ENCODE data around the gene AOX1.
"Not testable (repeated sequence)": the region's sequence is repeated elsewhere in the genome, so short reads cannot be mapped to it uniquely, and the experiment has no call there.

AOX1 gene

DNA sequence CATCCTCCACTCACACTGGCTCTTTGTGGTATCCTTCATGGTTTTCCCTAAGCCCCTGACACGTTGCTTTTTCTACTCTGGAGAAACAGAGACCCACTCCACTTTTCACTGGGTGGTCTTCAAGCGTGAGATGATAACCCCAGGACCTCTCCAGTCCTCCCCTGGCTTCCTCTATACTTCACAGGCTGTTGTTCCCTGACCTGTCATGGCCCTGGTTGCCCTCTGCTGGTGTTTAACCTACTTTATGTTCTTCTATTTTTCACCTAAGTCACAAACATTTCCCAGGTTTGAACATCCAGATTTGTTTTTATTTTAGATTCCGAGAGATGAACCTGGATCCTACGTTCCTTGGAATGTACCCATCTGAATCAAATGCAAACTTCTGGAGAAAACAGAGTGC is 84.5 kb downstream of the AOX1 start:
- no peak for DNase-seq

DNA sequence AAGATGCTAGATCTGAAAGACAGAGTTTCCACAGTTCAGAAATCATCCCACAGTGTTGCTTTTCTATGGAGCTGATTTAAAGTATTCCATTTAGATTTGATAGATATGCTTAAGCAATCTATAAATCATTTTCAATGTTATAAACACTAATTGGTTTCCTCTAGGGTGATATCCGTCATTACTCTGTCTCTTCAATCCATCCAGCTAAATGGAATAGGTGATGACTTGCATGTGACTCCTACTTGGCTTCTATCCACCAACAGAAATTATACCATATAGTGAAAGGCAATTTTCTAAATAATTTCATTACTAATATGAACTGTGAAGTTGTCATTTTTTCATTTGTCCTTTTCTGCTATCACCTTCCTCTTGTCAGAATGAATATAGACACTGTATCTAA is 84.9 kb downstream of the AOX1 start:
- DNase-seq, result no peak

DNA sequence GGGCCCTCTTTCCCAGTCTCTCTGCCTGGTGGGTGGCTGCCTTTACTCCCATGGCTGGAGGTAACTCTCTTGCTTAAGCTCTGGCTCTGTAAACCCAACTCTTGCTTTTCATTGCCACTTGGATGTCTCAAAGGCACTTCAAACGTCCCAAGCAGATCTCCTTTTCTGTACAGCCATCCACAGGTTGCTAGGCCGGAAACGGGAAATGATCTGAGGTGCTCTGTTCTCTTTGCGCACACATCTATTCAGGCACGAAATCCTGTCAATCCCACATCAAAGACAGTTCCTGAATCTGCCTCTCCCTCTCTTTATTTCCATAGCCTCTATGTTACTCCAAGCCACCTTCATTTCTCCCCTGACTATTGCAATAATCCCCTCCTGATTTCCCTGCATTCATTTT is 87.4 kb downstream of the AOX1 start:
- no peak for DNase-seq

- no peak for DNase-seq
These were observed 89.0 kb downstream of the AOX1 start for GRCh38 chr2:200674837-200675236.

DNA sequence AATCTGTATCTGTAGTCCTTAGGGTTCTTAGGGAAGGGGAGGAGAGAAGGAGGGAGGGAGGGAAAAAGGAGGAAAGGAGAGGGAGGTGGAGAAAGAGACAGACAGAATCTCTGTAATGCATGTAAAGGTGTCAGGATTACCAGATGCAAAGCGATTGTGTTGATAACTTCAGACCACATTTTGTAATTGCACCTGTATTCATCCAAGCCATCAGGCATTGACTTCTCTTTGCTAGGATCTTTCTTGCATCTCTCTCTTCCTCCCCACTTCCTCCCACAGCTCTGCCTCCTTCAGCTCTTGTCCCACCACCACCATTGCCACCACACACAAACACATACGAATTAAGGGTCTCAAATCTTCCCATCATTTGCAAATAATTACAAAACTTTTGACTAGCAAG is 91.4 kb downstream of the AOX1 start:
- DNase-seq, result no peak

GRCh38 chr2:200677721-200678532 is 92.1 kb downstream of the AOX1 start:
- DNase-seq, result no peak

DNA sequence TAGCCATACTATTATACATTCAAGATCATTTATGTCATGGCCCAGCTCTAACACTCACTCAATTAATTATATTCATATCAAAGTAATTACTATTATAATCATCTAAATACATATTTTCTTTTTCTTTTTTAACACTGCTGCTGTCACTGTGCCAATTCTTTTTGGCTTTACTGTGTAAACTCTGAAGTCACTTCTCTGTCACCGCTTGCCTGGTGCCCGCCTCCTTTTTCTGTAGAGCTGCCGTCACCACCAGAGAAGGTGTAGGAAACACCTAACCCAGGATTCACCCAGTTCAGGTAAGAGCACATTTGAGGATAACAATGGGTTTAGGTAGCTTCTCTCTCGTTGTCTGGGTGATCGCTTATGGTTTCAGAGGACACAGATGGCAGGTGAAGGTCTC is 93.3 kb downstream of the AOX1 start:
- no peak for DNase-seq

DNA sequence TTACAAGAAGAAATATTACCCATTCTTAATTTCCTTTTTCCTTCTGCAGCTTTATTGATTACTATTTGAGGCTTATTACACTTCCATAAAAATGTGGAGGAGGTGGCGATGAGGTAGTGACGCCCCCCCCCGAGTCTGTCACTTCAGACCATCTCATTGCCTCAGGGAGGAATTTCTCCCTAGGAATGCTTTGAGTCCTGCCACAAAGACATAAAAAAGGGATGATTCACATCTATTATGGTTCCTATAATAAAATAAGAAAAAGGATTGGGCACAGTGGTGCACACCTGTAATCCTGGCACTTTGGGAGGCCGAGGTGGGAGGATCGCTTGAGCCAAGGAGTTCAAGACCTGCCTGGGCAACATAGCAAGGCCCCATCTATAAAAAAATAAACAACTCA is 93.7 kb downstream of the AOX1 start:
- DNase-seq, result no peak

GRCh38 chr2:200681697-200682096 is 95.9 kb downstream of the AOX1 start:
- DNase-seq, result no peak

DNA sequence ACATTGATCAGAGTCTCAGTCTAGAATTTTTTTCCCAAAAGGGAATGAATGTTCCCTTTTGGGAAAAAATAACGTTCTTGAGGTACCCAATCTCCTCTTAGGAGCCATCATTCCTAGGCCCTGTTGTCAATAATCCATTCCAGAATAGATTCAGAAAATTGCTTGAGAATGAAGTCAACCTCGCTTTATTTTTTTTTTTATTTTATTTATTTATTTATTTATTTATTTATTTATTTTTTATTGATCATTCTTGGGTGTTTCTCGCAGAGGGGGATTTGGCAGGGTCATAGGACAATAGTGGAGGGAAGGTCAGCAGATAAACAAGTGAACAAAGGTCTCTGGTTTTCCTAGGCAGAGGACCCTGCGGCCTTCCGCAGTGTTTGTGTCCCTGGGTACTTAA is 96.6 kb downstream of the AOX1 start:
- not testable (repeated sequence) for DNase-seq

GRCh38 chr2:200687922-200688920 is 102.4 kb downstream of the AOX1 start:
- DNase-seq, result no peak

- DNase-seq, result no peak
These were observed 103.3 kb downstream of the AOX1 start for GRCh38 chr2:200689115-200689514.

- no peak for DNase-seq
These were observed 108.1 kb downstream of the AOX1 start for GRCh38 chr2:200693836-200694470.

- DNase-seq, result no peak
These were observed 109.4 kb downstream of the AOX1 start for GRCh38 chr2:200695191-200695590.

DNA sequence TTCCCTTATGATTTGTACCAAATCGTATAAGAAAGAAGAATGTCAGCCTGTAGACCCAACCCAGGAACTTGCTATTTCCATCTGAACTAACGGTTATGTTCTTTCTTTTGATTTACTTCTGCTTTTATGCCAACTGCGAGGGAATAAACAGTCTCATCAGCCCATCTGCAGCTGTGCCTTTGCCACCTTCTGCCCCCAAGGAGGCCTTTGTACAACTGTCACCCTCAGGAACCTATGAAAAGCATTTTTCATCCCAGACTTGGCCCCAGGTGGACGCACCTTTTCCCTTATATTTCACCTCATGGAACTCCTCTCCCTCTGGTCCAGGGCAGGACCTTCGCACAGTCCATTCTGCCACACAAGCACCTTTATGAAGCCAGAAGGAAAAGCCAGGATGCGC is 109.8 kb downstream of the AOX1 start:
- no peak for DNase-seq

DNA sequence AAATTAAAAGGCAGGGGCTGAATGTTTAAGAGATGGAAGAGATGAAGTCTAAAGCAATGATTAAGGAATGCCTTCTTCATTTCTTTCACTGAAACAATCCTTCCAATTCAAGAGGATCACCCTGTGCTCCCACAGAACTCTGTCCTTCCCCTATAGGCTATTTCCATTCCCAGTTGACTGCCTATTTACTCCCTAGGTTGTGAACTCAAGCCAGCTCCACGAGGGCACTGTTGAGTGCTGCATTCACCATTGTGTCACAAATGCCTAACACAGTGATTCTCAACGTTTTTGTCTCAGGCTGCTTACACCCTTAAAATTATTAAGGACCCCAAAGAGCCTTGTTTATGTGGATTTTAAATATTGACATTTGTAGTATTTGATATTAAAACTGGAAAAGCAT is 112.4 kb downstream of the AOX1 start:
- DNase-seq, result no peak

DNA sequence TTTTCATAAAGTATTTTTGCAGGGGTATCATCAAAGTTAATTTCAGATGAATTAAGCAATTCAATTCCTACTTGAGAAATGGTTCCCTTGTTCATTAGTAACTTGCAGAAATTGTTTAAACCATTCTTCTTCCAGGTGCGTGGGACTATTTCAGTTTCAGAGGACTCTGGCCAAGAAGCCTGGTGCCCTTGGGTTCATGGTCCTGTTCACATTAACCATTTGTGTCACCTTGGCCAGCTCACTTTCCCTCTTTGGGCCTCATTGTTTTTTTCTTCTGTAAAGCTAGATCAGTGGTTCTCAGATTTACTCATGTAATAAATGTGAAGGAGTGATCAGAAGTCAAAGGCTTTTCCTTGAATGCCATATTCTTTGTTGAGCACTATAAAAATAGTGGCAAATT is 113.5 kb downstream of the AOX1 start:
- DNase-seq, result no peak

- DNase-seq, result no peak
These were observed 115.0 kb downstream of the AOX1 start for GRCh38 chr2:200700856-200701255.

DNA sequence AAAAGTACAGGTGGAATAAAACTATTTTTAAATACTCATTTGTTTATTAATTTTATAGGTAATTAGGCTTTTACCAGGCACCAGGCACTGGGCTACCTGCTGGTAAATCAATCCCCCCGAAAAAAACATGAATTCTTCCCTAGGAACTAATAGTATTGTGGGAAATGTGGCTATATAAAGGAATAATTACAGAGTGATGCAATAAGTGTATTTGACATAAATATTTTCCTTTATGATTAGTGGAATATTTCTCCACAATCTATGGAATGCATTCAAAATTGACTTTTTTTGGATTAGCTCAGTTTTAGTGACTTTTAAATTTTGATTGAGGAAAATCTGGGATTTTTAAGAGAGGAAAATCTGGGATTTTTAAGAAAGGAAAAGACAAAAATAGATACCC is 116.2 kb downstream of the AOX1 start:
- no peak for DNase-seq

- peak; percentile 79 for DNase-seq
These were observed 116.9 kb downstream of the AOX1 start for GRCh38 chr2:200702646-200703118.

- DNase-seq, result peak; percentile 62
These were observed 117.5 kb downstream of the AOX1 start for GRCh38 chr2:200703127-200703925.

DNA sequence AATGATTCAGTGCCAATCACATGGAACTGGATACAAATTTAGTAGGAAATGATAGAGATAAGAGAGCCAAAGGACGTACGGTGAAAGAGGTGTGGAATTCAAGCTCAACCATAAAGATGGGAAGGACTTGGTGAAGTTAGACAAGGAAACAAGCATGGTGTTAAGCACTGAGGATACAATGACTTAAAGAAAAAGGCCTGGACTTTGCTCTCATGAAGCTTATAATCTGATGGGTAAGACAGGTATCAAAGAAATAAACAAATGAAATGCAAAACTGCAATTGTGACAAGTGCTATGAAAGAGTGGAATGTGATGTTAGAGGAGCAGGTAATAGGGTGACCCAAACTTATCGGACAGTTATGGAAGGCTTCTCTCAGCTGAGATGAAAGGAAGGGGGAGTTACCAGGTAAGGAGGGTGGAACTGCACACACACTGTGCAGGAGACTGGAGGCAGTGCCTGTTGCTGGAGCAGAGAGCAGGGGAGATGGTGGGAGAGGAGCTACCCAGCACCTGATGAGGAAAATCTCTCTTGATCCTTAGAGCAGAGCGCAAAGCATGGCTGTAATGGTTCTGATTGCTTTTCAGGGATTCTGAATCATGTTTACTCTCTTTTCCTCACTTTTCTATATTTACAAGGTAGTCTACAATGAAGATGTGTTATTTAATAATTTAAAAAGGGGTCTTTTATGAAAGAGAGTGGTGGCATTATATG is 118.3 kb downstream of the AOX1 start:
- DNase-seq, result no peak
